Fibroblast of pulmonary artery (primary cell): ENCODE results near the gene TERT.
"Not testable (repeated sequence)": the region's sequence is repeated elsewhere in the genome, so short reads cannot be mapped to it uniquely, and the experiment has no call there.

Experiments used
- DNase-seq: peaks from one replicate; pipeline ENCODE4 v3.0.0-alpha.2; 2010; ENCODE audit warnings: low read depth
- H3K4me3 ChIP-seq: replicated peaks from 2 replicates; pipeline ENCODE4 v1.5.1; 2011; ENCODE audit warnings: low read depth, mild to moderate bottlenecking, control low read depth, low read length, moderate library complexity
- TF ChIP-seq, protein P1 (sequence below): IDR thresholded peaks from 2 replicates; pipeline ENCODE4 v1.5.1; 2011; ENCODE audit warnings: mild to moderate bottlenecking, control low read depth, low read length, inconsistent platforms; ENCODE audit errors: missing control alignments

Gene TERT

DNA sequence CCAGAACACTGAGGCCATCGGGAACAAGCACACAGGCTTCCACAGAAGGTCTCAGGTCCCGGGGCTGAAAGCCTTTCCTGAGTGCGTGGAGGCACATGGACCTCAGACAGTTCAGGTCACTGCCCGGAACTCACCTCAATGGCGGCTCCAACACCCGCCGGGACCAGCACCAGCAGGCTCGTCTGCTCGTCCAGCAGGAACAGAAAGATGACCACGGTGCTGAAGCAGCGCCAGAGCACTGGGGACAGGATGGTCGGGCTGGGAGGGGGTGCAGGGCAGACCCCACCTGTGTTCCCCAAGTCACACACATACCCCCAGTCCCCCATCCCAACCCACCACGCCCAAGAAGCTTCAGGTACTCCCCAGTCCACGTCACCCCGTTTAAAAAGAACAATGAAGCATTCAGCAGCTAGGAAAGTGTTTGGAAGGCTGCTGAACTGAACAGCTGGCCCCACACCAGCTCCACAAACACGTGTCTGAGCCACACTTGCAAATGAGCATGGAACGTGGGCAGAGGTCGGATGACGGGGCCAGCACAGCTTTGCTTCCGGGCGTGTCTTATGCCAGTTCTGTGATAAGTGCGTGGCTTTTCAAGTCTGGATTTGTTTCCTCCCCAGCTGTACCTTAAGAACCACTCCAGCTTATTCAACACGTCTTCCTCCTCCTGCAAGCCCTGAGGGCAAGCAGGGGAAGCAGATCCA is 35.4 kb upstream of the TERT start:
- TF ChIP-seq, protein P1, sequence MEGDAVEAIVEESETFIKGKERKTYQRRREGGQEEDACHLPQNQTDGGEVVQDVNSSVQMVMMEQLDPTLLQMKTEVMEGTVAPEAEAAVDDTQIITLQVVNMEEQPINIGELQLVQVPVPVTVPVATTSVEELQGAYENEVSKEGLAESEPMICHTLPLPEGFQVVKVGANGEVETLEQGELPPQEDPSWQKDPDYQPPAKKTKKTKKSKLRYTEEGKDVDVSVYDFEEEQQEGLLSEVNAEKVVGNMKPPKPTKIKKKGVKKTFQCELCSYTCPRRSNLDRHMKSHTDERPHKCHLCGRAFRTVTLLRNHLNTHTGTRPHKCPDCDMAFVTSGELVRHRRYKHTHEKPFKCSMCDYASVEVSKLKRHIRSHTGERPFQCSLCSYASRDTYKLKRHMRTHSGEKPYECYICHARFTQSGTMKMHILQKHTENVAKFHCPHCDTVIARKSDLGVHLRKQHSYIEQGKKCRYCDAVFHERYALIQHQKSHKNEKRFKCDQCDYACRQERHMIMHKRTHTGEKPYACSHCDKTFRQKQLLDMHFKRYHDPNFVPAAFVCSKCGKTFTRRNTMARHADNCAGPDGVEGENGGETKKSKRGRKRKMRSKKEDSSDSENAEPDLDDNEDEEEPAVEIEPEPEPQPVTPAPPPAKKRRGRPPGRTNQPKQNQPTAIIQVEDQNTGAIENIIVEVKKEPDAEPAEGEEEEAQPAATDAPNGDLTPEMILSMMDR: no peak
- no peak for DNase-seq
- no peak overlapping the region for H3K4me3 ChIP-seq

DNA sequence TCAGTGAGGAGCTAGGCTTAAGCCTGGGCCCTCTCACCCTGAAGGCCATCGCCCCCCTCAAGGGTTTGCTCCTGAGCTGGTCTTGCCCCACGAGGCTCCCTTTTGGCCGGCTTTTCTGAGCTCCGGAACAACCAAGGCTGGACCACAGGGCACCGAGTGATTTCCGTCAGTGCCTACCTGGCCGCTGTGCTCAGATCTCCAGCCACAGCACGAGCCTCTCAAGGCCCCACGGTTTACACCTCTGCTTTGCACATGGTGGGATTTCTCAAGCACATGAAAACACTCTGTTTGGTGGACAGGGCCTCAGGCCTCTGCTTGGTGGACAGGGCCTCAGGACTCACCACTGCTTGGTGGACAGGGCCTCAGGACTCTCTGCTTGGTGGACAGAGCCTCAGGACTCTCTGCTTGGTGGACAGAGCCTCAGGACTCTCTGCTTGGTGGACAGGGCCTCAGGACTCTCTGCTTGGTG is 34.3 kb upstream of the TERT start:
- H3K4me3 ChIP-seq: no peak overlapping the region
- TF ChIP-seq, protein P1: no peak
- DNase-seq: no peak

DNA sequence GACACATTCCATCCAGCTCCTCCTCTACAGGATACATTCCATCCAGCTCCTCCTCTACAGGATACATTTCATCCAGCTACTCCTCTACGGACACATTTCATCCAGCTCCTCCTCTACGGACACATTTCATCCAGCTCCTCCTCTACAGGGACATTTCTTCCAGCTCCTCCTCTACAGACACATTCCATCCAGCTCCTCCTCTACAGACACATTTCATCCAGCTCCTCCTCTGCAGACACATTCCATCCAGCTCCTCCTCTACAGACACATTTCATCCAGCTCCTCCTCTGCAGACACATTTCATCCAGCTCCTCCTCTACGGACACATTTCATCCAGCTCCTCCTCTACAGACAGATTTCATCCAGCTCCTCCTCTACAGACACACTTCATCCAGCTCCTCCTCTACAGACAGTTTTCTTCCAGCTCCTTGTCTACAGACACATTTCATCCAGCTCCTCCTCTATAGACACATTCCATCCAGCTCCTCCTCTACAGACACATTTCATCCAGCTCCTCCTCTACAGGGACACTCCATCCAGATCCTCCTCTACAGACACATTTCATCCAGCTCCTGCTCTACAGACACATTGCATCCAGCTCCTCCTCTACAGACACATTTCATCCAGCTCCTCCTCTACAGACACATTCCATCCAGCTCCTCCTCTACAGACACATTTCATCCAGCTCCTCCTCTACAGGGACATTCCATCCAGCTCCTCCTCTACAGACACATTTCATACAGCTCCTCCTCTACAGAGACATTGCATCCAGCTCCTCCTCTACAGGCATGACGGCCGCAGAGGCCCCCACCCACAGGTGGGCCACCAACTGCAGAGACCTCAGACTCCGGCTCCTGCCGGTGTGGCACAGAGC is 33.6 kb upstream of the TERT start:
- H3K4me3 ChIP-seq: not testable (repeated sequence)
- DNase-seq: peak; percentile 59

DNA sequence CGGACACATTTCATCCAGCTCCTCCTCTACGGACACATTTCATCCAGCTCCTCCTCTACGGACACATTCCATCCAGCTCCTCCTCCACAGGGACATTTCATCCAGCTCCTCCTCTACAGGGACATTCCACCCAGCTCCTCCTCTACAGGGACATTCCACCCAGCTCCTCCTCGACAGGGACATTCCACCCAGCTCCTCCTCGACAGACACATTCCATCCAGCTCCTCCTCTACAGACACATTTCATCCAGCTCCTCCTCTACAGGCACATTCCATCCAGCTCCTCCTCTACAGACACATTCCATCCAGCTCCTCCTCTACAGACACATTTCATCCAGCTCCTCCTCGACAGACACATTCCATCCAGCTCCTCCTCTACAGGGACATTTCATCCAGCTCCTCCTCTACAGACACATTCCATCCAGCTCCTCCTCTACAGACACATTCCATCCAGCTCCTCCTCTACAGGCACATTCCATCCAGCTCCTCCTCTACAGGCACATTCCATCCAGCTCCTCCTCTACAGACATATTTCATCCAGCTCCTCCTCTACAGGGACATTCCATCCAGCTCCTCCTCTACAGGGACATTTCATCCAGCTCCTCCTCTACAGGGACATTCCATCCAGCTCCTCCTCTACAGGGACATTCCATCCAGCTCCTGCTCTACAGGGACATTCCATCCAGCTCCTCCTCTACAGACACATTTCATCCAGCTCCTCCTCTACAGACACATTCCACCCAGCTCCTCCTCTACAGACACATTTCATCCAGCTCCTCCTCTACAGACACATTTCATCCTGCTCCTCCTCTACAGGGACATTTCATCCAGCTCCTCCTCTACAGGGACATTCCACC is 32.3 kb upstream of the TERT start:
- DNase-seq: peak; percentile 56

DNA sequence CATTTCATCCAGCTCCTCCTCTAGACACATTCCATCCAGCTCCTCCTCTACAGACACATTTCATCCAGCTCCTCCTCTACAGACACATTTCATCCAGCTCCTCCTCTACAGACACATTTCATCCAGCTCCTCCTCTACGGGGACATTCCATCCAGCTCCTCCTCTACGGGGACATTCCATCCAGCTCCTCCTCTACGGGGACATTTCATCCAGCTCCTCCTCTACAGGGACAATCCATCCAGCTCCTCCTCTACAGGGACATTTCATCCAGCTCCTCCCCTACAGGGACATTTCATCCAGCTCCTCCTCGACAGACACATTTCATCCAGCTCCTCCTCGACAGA is 31.6 kb upstream of the TERT start:
- not testable (repeated sequence) for DNase-seq, H3K4me3 ChIP-seq

More for the DNA sequence above, 32.3 kb upstream of the TERT start:
- H3K4me3 ChIP-seq: not testable (repeated sequence)

DNA sequence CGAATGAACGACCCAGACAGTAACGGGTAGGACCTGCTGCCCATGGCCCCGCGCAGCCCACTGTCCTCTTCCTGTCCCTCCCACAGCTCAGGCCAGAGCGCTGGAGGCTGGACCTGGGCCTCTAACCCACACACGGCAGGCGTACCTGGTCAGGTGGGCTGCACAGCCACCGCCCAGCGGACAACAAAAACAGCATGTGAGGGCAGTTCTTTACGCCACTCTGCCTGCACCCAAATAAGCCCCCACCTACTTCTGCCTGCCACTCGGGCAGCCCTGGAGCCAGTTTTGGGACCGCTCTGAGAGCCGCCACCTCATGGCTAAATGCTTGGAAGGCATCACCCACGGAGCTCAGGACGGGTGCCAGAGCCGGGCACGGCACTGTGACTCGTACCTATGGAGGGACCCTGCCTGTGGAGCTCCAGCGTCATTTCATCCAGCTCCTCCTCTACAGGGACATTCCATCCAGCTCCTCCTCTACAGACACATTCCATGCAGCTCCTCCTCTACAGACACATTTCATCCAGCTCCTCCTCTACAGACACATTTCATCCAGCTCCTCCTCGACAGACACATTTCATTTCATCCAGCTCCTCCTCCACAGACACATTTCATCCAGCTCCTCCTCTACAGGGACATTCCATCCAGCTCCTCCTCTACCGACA is 31.1 kb upstream of the TERT start:
- TF ChIP-seq, protein P1: no peak
- no peak for DNase-seq
- H3K4me3 ChIP-seq: no peak overlapping the region

DNA sequence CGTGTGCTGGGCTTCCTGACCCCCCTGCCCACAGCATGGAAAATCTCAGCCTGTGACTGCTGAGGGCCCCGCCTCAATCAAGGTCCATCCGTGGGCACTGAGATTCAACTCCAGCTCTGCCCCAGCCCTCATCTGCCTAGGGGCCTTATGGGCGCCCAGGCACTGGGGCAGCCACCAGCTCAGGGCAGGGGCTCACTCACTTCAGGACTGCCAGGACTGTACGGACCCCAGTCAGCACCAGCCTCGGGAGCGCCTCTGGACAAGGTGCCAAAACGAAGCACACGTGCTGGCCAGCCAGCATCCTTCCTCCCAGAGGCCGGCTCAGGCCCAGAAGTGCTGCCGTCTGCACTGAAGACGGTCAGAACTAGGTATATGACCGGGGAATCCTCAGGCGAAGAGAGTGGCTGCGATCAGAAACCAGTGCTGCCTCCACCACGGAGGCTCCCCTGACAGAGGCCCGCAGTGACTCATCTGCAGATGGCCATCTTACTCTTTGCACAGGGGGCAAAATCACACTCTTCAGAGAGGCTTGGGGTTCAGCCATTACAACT is 30.4 kb upstream of the TERT start:
- no peak overlapping the region for H3K4me3 ChIP-seq
- TF ChIP-seq, protein P1: no peak
- DNase-seq: no peak
